Heart right ventricle (tissue), 16 donors: ENCODE data around the gene CAGE1. TPM values are rescaled to one million over a fixed set of nuclear protein-coding genes. Genes with fewer than 3 reads are reported as not detected.

ENCODE experiments used
- ATAC-seq, 8 donors: fragments of 200-7000 bp; cut with Tn5 transposase; one replicate each; pipeline ENCODE4 v1.9.1; 2020; ENCODE audit warnings: mild to moderate bottlenecking in 8 of 8, moderate library complexity in 8 of 8, moderate number of reproducible peaks in 1 of 8
- DNase-seq, 2 donors: peaks; one replicate each; pipeline ENCODE4 v3.0.0-alpha.2; 2020
- H3K27ac ChIP-seq, 10 donors: fragments of 200-600 bp; sonication (generic) in 2 of 10; one replicate each; pipeline versions ENCODE4 v1.5.0 to v1.8.0; 2020 to 2022; ENCODE audit warnings: mild to moderate bottlenecking in 3 of 10
- H3K27me3 ChIP-seq, 7 donors: fragments of 200-600 bp; one replicate each; pipeline ENCODE4 v1.8.0; 2021 to 2022; ENCODE audit warnings: mild to moderate bottlenecking in 2 of 7
- H3K36me3 ChIP-seq, 9 donors: fragments of 200-600 bp; sonication (generic) in 1 of 9; one replicate each; pipeline versions ENCODE4 v1.5.0 to v1.8.0; 2020 to 2022; ENCODE audit warnings: mild to moderate bottlenecking in 2 of 9
- H3K4me1 ChIP-seq, 9 donors: fragments of 200-600 bp; sonication (generic) in 1 of 9; one replicate each; pipeline versions ENCODE4 v1.5.0 to v1.8.0; 2020 to 2022; ENCODE audit warnings: mild to moderate bottlenecking in 4 of 9
- H3K4me3 ChIP-seq, 10 donors: fragments of 200-600 bp; sonication (generic) in 2 of 10; one replicate each; pipeline versions ENCODE4 v1.5.0 to v1.8.0; 2020 to 2022; ENCODE audit warnings: mild to moderate bottlenecking in 7 of 10, moderate library complexity in 2 of 10
- H3K9me3 ChIP-seq, 11 donors: fragments of 200-600 bp in 10 of 11; sonication (generic) in 2 of 11; one replicate each; pipeline versions ENCODE4 v1.5.0 to v1.8.0; 2013 to 2022; ENCODE audit warnings: mild to moderate bottlenecking in 2 of 11, control low read depth in 1 of 11, moderate library complexity in 1 of 11
- WGBS, 2 donors: extraction: QIAGEN DNeasy Blood & Tissue Kit; methylation state at CpG; one replicate each; pipeline ENCODE4 v1.1.7; 2013; ENCODE audit warnings: inconsistent platforms in 1 of 2; 5-methylcytosine and 5-hydroxymethylcytosine counted together
- intact Hi-C, 10 donors: fragments of 100-400 bp; cut with DNase I; formaldehyde crosslinking; loops; one replicate each; pipeline versions ENCODE4 v1.11.1 to v1.14.2; 2022
- polyA plus RNA-seq, 2 donors: library from polyadenylated mRNA; stranded (reverse); fragments of 200-250 nt; gene quantifications; one replicate each; pipeline ENCODE4 v1.2.3, GENCODE V29; 2013
- total RNA-seq, 10 donors: library from RNA; stranded (reverse); fragmentation: NEBNext Ultra II Directional in 3 of 10; extraction: Animal tissue kit (Norgen Biotek cat#: 25700) in 3 of 10; gene quantifications; one replicate each; pipeline versions ENCODE4 v1.2.1 to v1.2.4, GENCODE V29; 2021 to 2023
- TF ChIP-seq, protein P1 (sequence below), 9 donors: fragments of 200-600 bp; sonication (generic) in 2 of 9; IDR thresholded peaks; one replicate each; pipeline versions ENCODE4 v1.5.0 to v1.8.0; 2021 to 2022; ENCODE audit warnings: antibody characterized with exemption in 9 of 9, mild to moderate bottlenecking in 5 of 9, moderate library complexity in 1 of 9
- donor health status: Arrhythmogenic right ventricular cardiomyopathy.
- donor health status: ischemic (EF 13 %, LVEDD 7.1; RV severe dilation, severe dysfunction).
- donor health status: healthy with polysubstance abuse.
- donor health status: DM: no; HTN: yes; CAD: no.
- donor health status: DM: no; HTN: no; CAD: no.
- donor health status: ischemic (EF 25% LVEDD 6.9; RV normal size, moderate dysfunction).
- donor health status: ischemic (EF 25% LVEDD 5.7; RV mildly dilated, moderate dysfunction).
- donor health status: healthy.
- donor health status: DM: yes; HTN: yes; CAD: no.
- donor health status: Ischemic cardiomyopathy.
- donor health status: ischemic (EF 35%, LVEDD 5.7; RV mildly dilated, moderate dysfunction).
- donor health status: nonischemic (EF 11% LVEDD 7.7; RV severe dilation, severe dysfunction).
- donor health status: DM: yes; HTN: yes; CAD: no.
- donor health status: PGD.
- donor health status: ischemic (EF 29% LVEDD 5.4; RV normal size, mild dysfunction).
- donor health status: nonischemic (EF 23%, LVEDD 6.1; RV moderate dilation, normal function).

Gene CAGE1
- total and polyA plus RNA-seq, 12 donors: 0.08 to 0.32 TPM; not detected in 10

DNA sequence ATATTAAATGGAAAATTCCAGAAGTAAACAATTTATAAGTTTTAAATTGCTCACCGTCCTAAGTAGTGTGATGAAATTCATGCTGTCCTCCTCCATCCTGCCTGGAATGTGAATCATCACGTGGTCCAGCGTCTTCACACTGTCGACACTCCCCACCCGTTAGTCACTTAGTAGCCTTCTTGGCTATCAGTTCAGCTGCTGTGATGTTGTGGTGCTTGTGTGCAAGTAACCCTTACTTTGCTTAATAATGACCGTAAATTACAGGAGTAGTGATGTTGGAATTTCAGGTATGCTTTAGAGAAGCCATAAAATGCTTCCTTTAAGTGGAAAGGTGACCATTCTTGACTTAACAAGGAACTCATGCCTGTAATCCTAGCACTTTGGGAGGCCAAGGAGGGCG lies 25.3 kb upstream of the CAGE1 start:
- 57 to 74% methylated on average over 7 of the region's 7 CpGs for WGBS, 2 donors
- no peaks in the 10 kb centered on the region for H3K27me3 ChIP-seq
- H3K9me3 ChIP-seq: no peaks in the 10 kb centered on the region
- no peak overlapping the region for H3K27ac ChIP-seq
- peaks cover 0 to 97% (median 58%) of the 10 kb centered on the region in 9 donors for H3K36me3 ChIP-seq
- intact Hi-C loops: loop anchor here in 3 of 10 donors (5.0 to 10.0 kb wide), 3 partner anchors 110 to 190 kb away; no protein-coding TSS in a partner anchor
- no peaks in the 10 kb centered on the region for H3K4me1 ChIP-seq
- TF ChIP-seq, protein P1, sequence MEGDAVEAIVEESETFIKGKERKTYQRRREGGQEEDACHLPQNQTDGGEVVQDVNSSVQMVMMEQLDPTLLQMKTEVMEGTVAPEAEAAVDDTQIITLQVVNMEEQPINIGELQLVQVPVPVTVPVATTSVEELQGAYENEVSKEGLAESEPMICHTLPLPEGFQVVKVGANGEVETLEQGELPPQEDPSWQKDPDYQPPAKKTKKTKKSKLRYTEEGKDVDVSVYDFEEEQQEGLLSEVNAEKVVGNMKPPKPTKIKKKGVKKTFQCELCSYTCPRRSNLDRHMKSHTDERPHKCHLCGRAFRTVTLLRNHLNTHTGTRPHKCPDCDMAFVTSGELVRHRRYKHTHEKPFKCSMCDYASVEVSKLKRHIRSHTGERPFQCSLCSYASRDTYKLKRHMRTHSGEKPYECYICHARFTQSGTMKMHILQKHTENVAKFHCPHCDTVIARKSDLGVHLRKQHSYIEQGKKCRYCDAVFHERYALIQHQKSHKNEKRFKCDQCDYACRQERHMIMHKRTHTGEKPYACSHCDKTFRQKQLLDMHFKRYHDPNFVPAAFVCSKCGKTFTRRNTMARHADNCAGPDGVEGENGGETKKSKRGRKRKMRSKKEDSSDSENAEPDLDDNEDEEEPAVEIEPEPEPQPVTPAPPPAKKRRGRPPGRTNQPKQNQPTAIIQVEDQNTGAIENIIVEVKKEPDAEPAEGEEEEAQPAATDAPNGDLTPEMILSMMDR (IDR thresholded peaks at IDR 0.05): no peak
- no peak overlapping the region for H3K4me3 ChIP-seq
- DNase-seq: no peak
- no peak for ATAC-seq

DNA sequence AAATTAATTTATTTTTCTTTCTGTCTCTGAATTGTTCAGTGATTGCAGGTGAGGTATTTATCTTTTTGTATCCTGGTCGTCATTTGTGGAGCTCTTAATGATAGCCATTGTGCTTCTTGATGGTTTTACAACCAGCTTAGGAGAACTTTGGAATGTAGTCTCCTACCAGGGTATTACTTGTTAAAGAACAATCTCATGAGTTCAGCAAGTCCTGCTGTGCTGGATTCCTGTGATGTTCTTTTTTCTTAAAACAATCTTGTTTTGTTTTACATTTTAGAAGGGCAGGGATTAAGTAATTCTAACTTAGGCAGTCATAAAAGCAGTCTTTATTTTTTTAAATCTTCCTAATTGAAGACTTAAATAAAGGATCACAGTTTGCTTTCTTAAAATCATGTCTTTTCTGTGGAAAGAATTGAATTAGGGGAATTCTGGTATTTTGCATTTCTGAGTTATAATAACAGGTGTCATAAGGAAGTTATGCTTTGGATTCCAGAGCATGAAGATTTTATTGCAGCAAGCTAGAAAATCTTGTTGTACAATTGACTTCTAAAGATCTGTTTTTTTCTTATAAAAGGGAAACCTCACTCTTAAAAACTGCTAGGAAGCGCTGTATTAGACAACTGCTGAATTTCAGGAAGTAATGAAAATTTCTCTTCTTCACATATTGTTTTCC lies 23.7 kb upstream of the CAGE1 start:
- DNase-seq: no peak
- Histone ChIP-seq H3K4me3 (no peak overlapping the region), H3K9me3 (no peaks in the 10 kb centered on the region), H3K36me3 (peaks cover 0 to 98% (median 64%) of the 10 kb centered on the region in 9 donors), H3K4me1 (no peaks in the 10 kb centered on the region), H3K27ac (no peak overlapping the region), H3K27me3 (no peaks in the 10 kb centered on the region)
- 79 to 84% methylated on average over 2 of the region's 2 CpGs for WGBS, 2 donors
- TF ChIP-seq, protein P1 (IDR thresholded peaks at IDR 0.05): no peak
- intact Hi-C loops: loop anchor here in 2 of 10 donors (10.0 kb wide), 2 partner anchors 108 to 192 kb away; no protein-coding TSS in a partner anchor
- no peak for ATAC-seq

DNA sequence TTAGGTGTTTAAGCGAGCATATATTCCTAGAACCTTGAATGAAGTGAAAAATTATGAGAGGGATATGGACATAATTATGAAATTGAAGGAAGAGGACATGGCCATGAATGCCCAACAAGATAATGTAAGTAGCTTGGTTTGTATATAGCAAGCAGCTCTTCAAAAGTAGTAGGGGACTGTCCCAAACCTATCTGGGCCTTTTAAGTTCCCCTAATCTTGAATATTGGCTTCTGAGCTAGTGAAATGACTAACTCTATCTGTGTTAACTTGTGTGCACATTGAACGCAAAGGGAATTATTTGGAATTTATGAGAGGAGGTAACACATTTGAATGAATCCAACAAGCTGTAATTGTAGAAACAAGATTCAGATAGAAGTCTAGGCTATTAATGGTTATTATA lies 21.8 kb upstream of the CAGE1 start:
- H3K36me3 ChIP-seq: peaks cover 0 to 98% (median 67%) of the 10 kb centered on the region in 9 donors
- no peak overlapping the region for H3K27ac ChIP-seq
- no peaks in the 10 kb centered on the region for H3K4me1 ChIP-seq
- intact Hi-C loops: loop anchor here in 2 of 10 donors (10.0 kb wide), 2 partner anchors 107 to 193 kb away; no protein-coding TSS in a partner anchor
- no peaks in the 10 kb centered on the region for H3K27me3 ChIP-seq
- WGBS, 2 donors: 96 to 97% methylated on average over 2 of the region's 2 CpGs
- TF ChIP-seq, protein P1 (IDR thresholded peaks at IDR 0.05): no peak
- DNase-seq (no peak), ATAC-seq (no peak)
- no peak overlapping the region for H3K4me3 ChIP-seq
- no peaks in the 10 kb centered on the region for H3K9me3 ChIP-seq

DNA sequence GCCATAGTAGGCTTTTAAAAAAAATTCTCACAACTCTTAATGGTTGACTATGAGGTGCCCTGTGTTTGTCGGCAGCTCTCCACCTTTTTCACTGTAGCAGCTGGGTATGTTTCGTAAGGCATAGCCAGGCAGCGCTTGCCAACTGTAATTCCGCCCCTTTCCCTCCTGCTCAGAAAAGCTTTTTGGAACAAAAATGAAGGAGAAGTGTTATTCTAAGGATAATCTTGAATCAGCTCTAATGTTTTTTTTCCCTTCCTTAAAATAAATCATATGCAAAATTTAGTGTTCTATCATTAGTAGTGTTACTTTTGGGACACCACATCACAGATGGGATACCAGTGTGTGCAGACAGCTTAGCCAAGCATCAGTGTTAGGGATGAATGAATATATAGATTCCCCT lies 21.3 kb upstream of the CAGE1 start:
- no peaks in the 10 kb centered on the region for H3K4me1 ChIP-seq
- intact Hi-C loops: loop anchor here in 2 of 10 donors (10.0 kb wide), 2 partner anchors 106 to 194 kb away; no protein-coding TSS in a partner anchor

More for the DNA sequence above, 21.3 kb upstream of the CAGE1 start:
- Histone ChIP-seq H3K27ac (no peak overlapping the region), H3K4me3 (no peak overlapping the region), H3K27me3 (no peaks in the 10 kb centered on the region), H3K9me3 (no peaks in the 10 kb centered on the region), H3K36me3 (peaks cover 0 to 98% (median 65%) of the 10 kb centered on the region in 9 donors)
- TF ChIP-seq, protein P1 (IDR thresholded peaks at IDR 0.05): no peak
- ATAC-seq (no peak), DNase-seq (no peak)
- 95 to 96% methylated on average over 4 of the region's 4 CpGs for WGBS, 2 donors
